Measurements from ENCODE around the gene INHBE.

Gene INHBE

GRCh38 chr12:57461917-57462250 lies 6.8 kb downstream of the INHBE start:
- no peak for DNase-seq

- DNase-seq = peak; percentile 86 to 94
Measured at GRCh38 chr12:57462251-57462911, 7.3 kb downstream of the INHBE start.

GRCh38 chr12:57462912-57463253 lies 7.8 kb downstream of the INHBE start:
- DNase-seq = no peak

GRCh38 chr12:57464569-57464968 lies 9.5 kb downstream of the INHBE start:
- no peak for DNase-seq

GRCh38 chr12:57465030-57465746 lies 10.1 kb downstream of the INHBE start:
- DNase-seq = no peak

GRCh38 chr12:57465747-57466505 lies 10.8 kb downstream of the INHBE start:
- no peak for DNase-seq

GRCh38 chr12:57467212-57467874 lies 12.2 kb downstream of the INHBE start:
- DNase-seq = no peak

GRCh38 chr12:57467915-57468314 lies 12.8 kb downstream of the INHBE start:
- no peak for DNase-seq

- no peak for DNase-seq
Measured at GRCh38 chr12:57469296-57470164, 14.4 kb downstream of the INHBE start.

GRCh38 chr12:57470286-57470969 lies 15.3 kb downstream of the INHBE start:
- no peak for DNase-seq

GRCh38 chr12:57470970-57471656 lies 16.0 kb downstream of the INHBE start:
- no peak for DNase-seq

- no peak for DNase-seq
Measured at GRCh38 chr12:57471661-57472060, 16.6 kb downstream of the INHBE start.

- DNase-seq = no peak
Measured at GRCh38 chr12:57472391-57472790, 17.3 kb downstream of the INHBE start.

- no peak for DNase-seq
Measured at GRCh38 chr12:57473392-57473791, 18.3 kb downstream of the INHBE start.

- no peak for DNase-seq
Measured at GRCh38 chr12:57473886-57474285, 18.8 kb downstream of the INHBE start.

- no peak for DNase-seq
Measured at GRCh38 chr12:57474430-57474829, 19.3 kb downstream of the INHBE start.

GRCh38 chr12:57474862-57475261 lies 19.8 kb downstream of the INHBE start:
- no peak for DNase-seq

GRCh38 chr12:57475271-57476161 lies 20.4 kb downstream of the INHBE start:
- DNase-seq = no peak

GRCh38 chr12:57476162-57476992 lies 21.3 kb downstream of the INHBE start:
- DNase-seq = no peak

All from SW 1271 (cell line).